ENCODE results near the gene LSM14B.

LSM14B gene

GRCh38 chr20:62172666-62173065, 50.4 kb downstream of the LSM14B start:
- no peak for TF ChIP-seq CTCF (IDR thresholded peaks at IDR 0.05; ENCODE audit: insufficient read depth, low read length, missing control alignments)
- no peak for DNase-seq (ENCODE audit: low read depth, low spot score)
- H3K4me3 ChIP-seq (ENCODE audit: low read depth, low read length) = no peak overlapping the region
- ChIA-PET CTCF (interaction anchor here (1.8 kb wide), 1 partner anchor 16 kb away, joined by 4 read pairs; no protein-coding TSS in a partner anchor), POLR2A (no interaction called here)

- CTCF ChIA-PET = interaction anchor here (0.7 to 2.0 kb wide), 4 partner anchors 18 to 163 kb away, joined by 4 to 9 read pairs (median 4); no protein-coding TSS in a partner anchor
These were observed 51.9 kb downstream of the LSM14B start for GRCh38 chr20:62174021-62174804.

GRCh38 chr20:62174870-62175624, 52.8 kb downstream of the LSM14B start:
- no peak for TF ChIP-seq CTCF (IDR thresholded peaks at IDR 0.05; ENCODE audit: insufficient read depth, low read length, missing control alignments)
- H3K4me3 ChIP-seq (ENCODE audit: low read depth, low read length) = no peak overlapping the region
- ChIA-PET POLR2A (no interaction called here), CTCF (interaction anchor here (0.9 to 2.0 kb wide), 2 partner anchors 19 to 164 kb away, joined by 4 to 9 read pairs; no protein-coding TSS in a partner anchor)
- DNase-seq (ENCODE audit: low read depth, low spot score) = no peak

More at GRCh38 chr20:62174021-62174804, 51.9 kb downstream of the LSM14B start:
- POLR2A ChIA-PET = no interaction called here
- no peak for TF ChIP-seq CTCF (IDR thresholded peaks at IDR 0.05; ENCODE audit: insufficient read depth, low read length, missing control alignments)
- DNase-seq (ENCODE audit: low read depth, low spot score) = no peak
- H3K4me3 ChIP-seq (ENCODE audit: low read depth, low read length) = no peak overlapping the region

GRCh38 chr20:62175711-62176110, 53.4 kb downstream of the LSM14B start:
- no peak overlapping the region for H3K4me3 ChIP-seq (ENCODE audit: low read depth, low read length)
- TF ChIP-seq CTCF (IDR thresholded peaks at IDR 0.05; ENCODE audit: insufficient read depth, low read length, missing control alignments) = no peak
- ChIA-PET POLR2A (no interaction called here), CTCF (interaction anchor here (2.0 kb wide), 1 partner anchor 19 kb away, joined by 9 read pairs; no protein-coding TSS in a partner anchor)
- DNase-seq (ENCODE audit: low read depth, low spot score) = no peak

- DNase-seq (ENCODE audit: low read depth, low spot score) = no peak
- ChIA-PET POLR2A (no interaction called here), CTCF (no interaction called here)
- no peak for TF ChIP-seq CTCF (IDR thresholded peaks at IDR 0.05; ENCODE audit: insufficient read depth, low read length, missing control alignments)
- H3K4me3 ChIP-seq (ENCODE audit: low read depth, low read length) = no peak overlapping the region
These were observed 54.6 kb downstream of the LSM14B start for GRCh38 chr20:62176866-62177265.

- POLR2A ChIA-PET = no interaction called here
- no peak for DNase-seq (ENCODE audit: low read depth, low spot score)
- no peak overlapping the region for H3K4me3 ChIP-seq (ENCODE audit: low read depth, low read length)
- CTCF ChIA-PET = interaction anchor here (1.3 kb wide), 1 partner anchor 166 kb away, joined by 3 read pairs; no protein-coding TSS in a partner anchor
- TF ChIP-seq CTCF (IDR thresholded peaks at IDR 0.05; ENCODE audit: insufficient read depth, low read length, missing control alignments) = no peak
These were observed 55.0 kb downstream of the LSM14B start for GRCh38 chr20:62177307-62177706.
